Neuronal stem cell (in vitro differentiated cells): ENCODE measurements around the gene C2orf68.

Source experiments
- DNase-seq: peaks from one replicate; pipeline ENCODE4 v3.0.0-alpha.2; 2013; ENCODE audit warnings: low spot score
- H2AFZ ChIP-seq: one replicate; pipeline ENCODE4 v1.6.1; 2013; ENCODE audit warnings: mild to moderate bottlenecking, low read length, inconsistent platforms
- H2AK5ac ChIP-seq: 2 replicates; pipeline ENCODE4 v1.6.1; 2013; ENCODE audit warnings: low read depth, mild to moderate bottlenecking, inconsistent platforms, low read length, moderate library complexity, mixed read lengths
- H2BK120ac ChIP-seq: 2 replicates; pipeline ENCODE4 v1.6.1; 2013; ENCODE audit warnings: low read depth, mild to moderate bottlenecking, inconsistent platforms, low read length, moderate library complexity, mixed read lengths
- H2BK12ac ChIP-seq: one replicate; pipeline ENCODE4 v1.6.1; 2013; ENCODE audit warnings: low read length, inconsistent platforms
- H2BK15ac ChIP-seq: 2 replicates; pipeline ENCODE4 v1.6.1; 2013; ENCODE audit warnings: mild to moderate bottlenecking, low read length, inconsistent platforms, mixed read lengths
- H2BK5ac ChIP-seq: one replicate; pipeline ENCODE4 v1.6.1; 2013; ENCODE audit warnings: inconsistent platforms, mild to moderate bottlenecking, low read length, moderate library complexity
- H3K14ac ChIP-seq: one replicate; pipeline ENCODE4 v1.6.1; 2013; ENCODE audit warnings: low read length, inconsistent platforms
- H3K18ac ChIP-seq: 2 replicates; pipeline ENCODE4 v1.6.1; 2013; ENCODE audit warnings: low read length, inconsistent platforms
- H3K23ac ChIP-seq: 2 replicates; pipeline ENCODE4 v1.6.1; 2013; ENCODE audit warnings: low read depth, mild to moderate bottlenecking, mixed read lengths, low read length, inconsistent platforms; ENCODE audit not compliant: poor library complexity
- H3K27ac ChIP-seq: replicated peaks from 3 replicates; pipeline ENCODE4 v1.5.1; 2013; ENCODE audit warnings: low read length, inconsistent platforms
- H3K27me3 ChIP-seq, 3 experiments: 2 replicates each; pipeline ENCODE4 v1.6.1; 2013; ENCODE audit warnings: low read length in 3 of 3, mild to moderate bottlenecking in 2 of 3, inconsistent platforms in 1 of 3, low read depth in 1 of 3, mixed read lengths in 1 of 3, moderate library complexity in 1 of 3; ENCODE audit not compliant: control insufficient read depth in 3 of 3, insufficient read depth in 3 of 3
- H3K36me3 ChIP-seq, 2 donors: replicated peaks in 1 of 2; 2 replicates each; pipeline ENCODE4 v1.6.1; 2013; ENCODE audit warnings: low read length in 2 of 2; ENCODE audit not compliant: control insufficient read depth in 2 of 2, insufficient read depth in 2 of 2
- H3K4ac ChIP-seq: 2 replicates; pipeline ENCODE4 v1.6.1; 2013; ENCODE audit warnings: inconsistent platforms, mild to moderate bottlenecking, low read length, moderate library complexity
- H3K4me1 ChIP-seq, 2 donors: 1 replicate in 1 of 2; 2 replicates in 1 of 2; pipeline ENCODE4 v1.6.1; 2013; ENCODE audit warnings: low read length in 2 of 2, low read depth in 1 of 2; ENCODE audit not compliant: control insufficient read depth in 2 of 2, insufficient read depth in 1 of 2
- H3K4me2 ChIP-seq: one replicate; pipeline ENCODE4 v1.6.1; 2013; ENCODE audit warnings: mild to moderate bottlenecking, low read length, inconsistent platforms; ENCODE audit not compliant: insufficient read depth, poor library complexity, severe bottlenecking
- H3K4me3 ChIP-seq, 2 donors: 2 replicates each; pipeline ENCODE4 v1.5.1; 2013; ENCODE audit warnings: low read length in 2 of 2, mild to moderate bottlenecking in 2 of 2, inconsistent platforms in 1 of 2, moderate library complexity in 1 of 2
- H3K79me1 ChIP-seq: one replicate; pipeline ENCODE4 v1.6.1; 2013; ENCODE audit warnings: low read depth, mild to moderate bottlenecking, inconsistent platforms, low read length, moderate library complexity
- H3K9ac ChIP-seq: one replicate; pipeline ENCODE4 v1.6.1; 2013; ENCODE audit warnings: mild to moderate bottlenecking, low read depth, low read length, inconsistent platforms; ENCODE audit not compliant: poor library complexity
- H3K9me3 ChIP-seq, 2 donors: replicated peaks in 1 of 2; 2 replicates each; pipeline versions ENCODE3 to v1.6.1; 2013; ENCODE audit warnings: low read length in 2 of 2, mild to moderate bottlenecking in 2 of 2, inconsistent platforms in 1 of 2, low read depth in 1 of 2, mixed read lengths in 1 of 2, moderate library complexity in 1 of 2; ENCODE audit not compliant: control insufficient read depth in 2 of 2, insufficient read depth in 1 of 2
- H4K8ac ChIP-seq: one replicate; pipeline ENCODE4 v1.6.1; 2013; ENCODE audit warnings: low read depth, mild to moderate bottlenecking, inconsistent platforms, low read length, moderate library complexity
- H4K91ac ChIP-seq: one replicate; pipeline ENCODE4 v1.6.1; 2013; ENCODE audit warnings: low read length, low read depth, mild to moderate bottlenecking, inconsistent platforms; ENCODE audit not compliant: poor library complexity
- WGBS, 2 donors: extraction: QIAGEN DNeasy Blood & Tissue Kit; methylation state at CpG; one replicate each; pipeline ENCODE4 v1.1.7; 2013; ENCODE audit warnings: missing lambda C conversion rate in 2 of 2, mixed read lengths in 1 of 2; ENCODE audit not compliant: insufficient read length in 2 of 2, insufficient replicate concordance in 1 of 2; ENCODE audit errors: extremely low coverage in 2 of 2; 5-methylcytosine and 5-hydroxymethylcytosine counted together

The C2orf68 gene

DNA sequence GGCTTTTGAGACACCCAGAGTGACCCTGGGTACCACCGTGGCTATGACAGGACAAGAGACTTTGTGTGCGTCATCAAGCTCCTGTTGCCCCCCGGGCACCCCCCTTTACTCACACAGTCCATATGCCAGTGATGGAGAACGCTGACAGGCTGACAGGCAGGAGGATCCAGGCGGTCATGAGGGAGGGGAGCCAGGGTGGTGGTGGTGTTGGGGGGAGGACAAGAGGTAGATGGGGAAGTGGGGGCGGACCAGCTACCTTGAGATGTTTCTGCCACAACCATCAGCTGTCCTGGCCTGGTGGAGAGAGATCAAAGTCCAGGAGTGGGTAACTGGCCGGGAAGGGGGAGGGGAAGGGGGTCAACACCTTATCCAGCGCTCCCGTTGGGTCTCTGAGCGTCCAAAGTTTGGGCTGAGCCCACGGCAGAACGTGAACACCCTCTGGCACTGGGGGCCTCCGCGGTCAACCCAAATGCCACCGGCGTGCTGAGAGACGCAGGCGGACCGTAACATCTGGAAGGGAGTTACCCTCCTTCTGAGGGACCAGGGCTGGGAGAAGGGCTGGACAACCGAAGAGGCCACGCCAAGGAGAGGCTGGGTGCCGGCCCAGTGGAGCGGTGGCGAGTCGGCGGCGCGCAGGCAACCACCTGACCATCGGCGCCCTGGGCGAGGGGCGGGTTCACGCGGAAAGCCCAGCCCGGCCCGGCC lies 9.9 kb downstream of the C2orf68 start:
- Histone ChIP-seq H3K4me3 (peak overlapping the region; percentile 79 to 98), H4K91ac (no peak overlapping the region), H3K4me2 (peak overlapping the region; percentile 94), H2BK5ac (no peak overlapping the region), H3K27ac (no peak overlapping the region), H3K4me1 (peaks cover 5 to 8% of the 10 kb centered on the region in 2 donors), H3K23ac (peak overlapping the region; percentile 86), H3K79me1 (peaks cover 14% of the 10 kb centered on the region), H3K4ac (peak overlapping the region; percentile 87), H3K18ac (peak overlapping the region; percentile 92), H2BK120ac (no peak overlapping the region), H2BK15ac (peak overlapping the region; percentile 34), H2AFZ (peak overlapping the region; percentile 96), H3K9ac (peak overlapping the region; percentile 96), H3K27me3 (no peaks in the 10 kb centered on the region), H3K9me3 (peaks cover 0 to 2% of the 10 kb centered on the region in 2 donors), H2AK5ac (peak overlapping the region; percentile 68), H3K36me3 (peaks cover 24 to 57% of the 10 kb centered on the region in 2 donors), H2BK12ac (peak overlapping the region; percentile 8), H3K14ac (peak overlapping the region; percentile 97), H4K8ac (peak overlapping the region; percentile 98)
- no CpG with 5 or more reads among the region's 36 CpGs for WGBS, 2 donors
- DNase-seq = no peak

DNA sequence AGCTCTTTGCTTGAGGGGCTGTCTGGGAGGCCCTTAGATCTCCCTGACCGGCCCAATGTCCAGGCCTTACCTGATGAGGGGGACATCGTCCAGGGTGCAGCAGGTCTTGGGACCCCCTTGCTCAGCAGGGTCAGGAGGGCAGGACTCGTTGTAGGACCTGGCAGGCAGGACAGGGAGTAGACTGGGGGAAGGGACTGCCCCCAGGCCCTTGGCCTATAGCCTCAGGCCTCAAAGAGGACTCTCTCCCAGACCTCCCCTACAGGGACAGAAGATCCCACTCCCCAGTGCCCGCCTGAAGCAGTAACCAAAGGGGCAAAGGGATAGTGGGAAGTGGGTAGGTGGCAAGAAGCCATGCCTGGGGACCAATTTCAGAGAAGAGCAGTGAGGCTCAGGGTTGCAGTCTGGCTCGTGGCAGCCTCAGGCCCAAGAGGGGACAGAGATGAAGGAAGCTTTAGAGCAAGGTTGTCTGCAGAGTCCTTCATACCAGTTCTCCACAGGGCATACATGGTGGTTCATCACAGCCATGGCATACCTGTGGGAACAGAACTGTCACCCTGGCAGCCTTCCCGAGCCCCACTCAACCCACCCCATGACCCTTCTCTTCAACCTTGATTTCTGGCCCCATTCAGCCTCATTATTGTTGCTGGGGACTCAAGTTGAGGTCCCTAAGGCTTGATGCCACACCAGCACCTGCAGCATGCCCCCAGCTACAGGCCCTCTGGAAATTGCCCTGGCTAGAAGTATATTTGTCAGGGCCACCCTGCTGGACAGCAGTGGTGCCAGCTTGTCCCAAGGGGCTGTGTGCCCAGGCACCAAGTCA lies 10.7 kb downstream of the C2orf68 start:
- Histone ChIP-seq H3K9ac (peak overlapping the region; percentile 12), H3K4me2 (peak overlapping the region; percentile 94), H3K4ac (no peak overlapping the region), H3K4me1 (peaks cover 9 to 11% of the 10 kb centered on the region in 2 donors), H3K4me3 (peak overlapping the region; percentile 79 to 98), H2BK12ac (no peak overlapping the region), H3K27ac (no peak overlapping the region), H3K9me3 (peaks cover 0 to 2% of the 10 kb centered on the region in 2 donors), H2BK15ac (no peak overlapping the region), H4K91ac (no peak overlapping the region), H3K79me1 (peaks cover 14% of the 10 kb centered on the region), H3K36me3 (peaks cover 29 to 54% of the 10 kb centered on the region in 2 donors), H3K27me3 (no peaks in the 10 kb centered on the region), H3K14ac (no peak overlapping the region), H2BK120ac (no peak overlapping the region), H4K8ac (no peak overlapping the region), H2BK5ac (no peak overlapping the region), H3K18ac (no peak overlapping the region), H2AK5ac (no peak overlapping the region), H2AFZ (no peak overlapping the region), H3K23ac (no peak overlapping the region)
- WGBS, 2 donors = no CpG with 5 or more reads among the region's 6 CpGs
- DNase-seq = no peak

DNA sequence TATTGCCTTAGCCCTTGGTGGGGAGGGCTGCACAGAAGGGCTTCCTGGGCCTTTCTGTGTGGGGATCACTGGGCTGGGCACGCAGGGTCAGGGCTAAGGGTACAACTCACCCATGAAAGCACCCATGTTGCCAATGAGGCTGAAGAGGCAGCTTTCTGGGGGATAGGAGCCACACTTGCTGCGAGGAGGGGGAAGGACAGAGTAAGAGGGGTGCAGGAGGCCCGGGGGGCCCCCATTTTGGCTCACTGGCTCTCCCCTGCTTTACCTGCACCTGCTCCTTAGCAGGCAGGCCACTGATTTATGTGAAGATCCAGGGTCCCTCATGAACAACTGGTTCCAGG lies 11.7 kb downstream of the C2orf68 start:
- Histone ChIP-seq H3K27me3 (no peaks in the 10 kb centered on the region), H4K91ac (no peak overlapping the region), H3K36me3 (peaks cover 29 to 46% of the 10 kb centered on the region in 2 donors), H2AK5ac (no peak overlapping the region), H2BK120ac (no peak overlapping the region), H4K8ac (no peak overlapping the region), H3K4me2 (no peak overlapping the region), H3K4me3 (no peak overlapping the region), H3K27ac (no peak overlapping the region), H3K14ac (no peak overlapping the region), H2AFZ (no peak overlapping the region), H3K79me1 (peaks cover 17% of the 10 kb centered on the region), H2BK12ac (no peak overlapping the region), H3K18ac (no peak overlapping the region), H3K9me3 (peaks cover 0 to 2% of the 10 kb centered on the region in 2 donors), H3K23ac (no peak overlapping the region), H3K9ac (no peak overlapping the region), H2BK15ac (no peak overlapping the region), H3K4me1 (peaks cover 9 to 12% of the 10 kb centered on the region in 2 donors), H3K4ac (no peak overlapping the region), H2BK5ac (no peak overlapping the region)
- WGBS, 2 donors = no CpG with 5 or more reads among the region's 3 CpGs
- no peak for DNase-seq
